A549 (cell line): Measurements from ENCODE around the gene ABCG4. TPM values are rescaled to one million over a fixed set of nuclear protein-coding genes. Genes with fewer than 3 reads are reported as not detected.

Experiments
- ATAC-seq, 2 experiments: fragments of 200-7000 bp in 1 of 2; fragments of >200 bp in 1 of 2; cut with Nextera tagmentation in 1 of 2; cut with Tn5 transposase in 1 of 2; 3 replicates each; pipeline versions ENCODE4 v1.8.0 to v1.9.1; 2018 to 2020; ENCODE audit warnings: mild to moderate bottlenecking in 1 of 2, moderate library complexity in 1 of 2
- CTCF ChIA-PET: fragments of 300-600 bp; sonication (Branson Sonifier 250); formaldehyde crosslinking; extraction: SDS; loops from one replicate; lab custom pipeline; 2021; ENCODE audit warnings: antibody characterized with exemption, inconsistent platforms; lab: Yijun Ruan, JAX
- POLR2A ChIA-PET: fragments of 350-600 bp; formaldehyde crosslinking; extraction: SDS; loops from one replicate; lab custom pipeline; 2021; ENCODE audit warnings: antibody characterized with exemption, inconsistent platforms; lab: Yijun Ruan, JAX
- DNase-seq, 2 experiments: peaks; one replicate each; pipeline versions ENCODE4 v3.0.0 to v3.0.0-alpha.2; 2011 to 2016; ENCODE audit warnings: low read depth in 1 of 2, low spot score in 1 of 2
- FAIRE-seq: peaks from 2 replicates; lab custom pipeline; 2011; peaks lifted over from hg19 to GRCh38; lab: Jason Lieb, UNC
- H3K27ac ChIP-seq, 2 experiments: fragments of >200 bp; sonication (Bioruptor Twin); formaldehyde crosslinking; 3 replicates each; pipeline ENCODE4 v1.5.1; 2016 to 2017
- H3K4me1 ChIP-seq: fragments of >200 bp; sonication (Bioruptor Twin); formaldehyde crosslinking; 3 replicates; pipeline ENCODE4 v1.6.1; 2016
- H3K4me2 ChIP-seq: fragments of >200 bp; sonication (Bioruptor Twin); formaldehyde crosslinking; 3 replicates; pipeline ENCODE4 v1.6.1; 2016
- H3K4me3 ChIP-seq: fragments of >200 bp; sonication (Bioruptor Twin); formaldehyde crosslinking; 3 replicates; pipeline ENCODE4 v1.5.1; 2016
- H3K9me3 ChIP-seq: fragments of >200 bp; sonication (Bioruptor Twin); formaldehyde crosslinking; 3 replicates; pipeline ENCODE4 v1.6.1; 2016
- CHD4 ChIP-seq: fragments of 200-600 bp; sonication (generic); IDR thresholded peaks from 2 replicates; pipeline ENCODE4 v1.6.1; 2016; ENCODE audit warnings: antibody characterized with exemption, mild to moderate bottlenecking, borderline replicate concordance
- EP300 ChIP-seq, 2 experiments: fragments of >200 bp; sonication (Bioruptor Twin); formaldehyde crosslinking; IDR thresholded peaks; 2 replicates in 1 of 2; 3 replicates in 1 of 2; pipeline ENCODE4 v1.6.1; 2016 to 2017
- ESRRA ChIP-seq: fragments of 150-350 bp; IDR thresholded peaks from 2 replicates; pipeline ENCODE4 v1.6.1; 2014; ENCODE audit warnings: mild to moderate bottlenecking, low read length, borderline replicate concordance
- FOSL2 ChIP-seq, 2 experiments: fragments of 450-650 bp in 1 of 2; fragments of >200 bp in 1 of 2; sonication (Bioruptor Twin) in 1 of 2; formaldehyde crosslinking; IDR thresholded peaks; 2 replicates each; pipeline versions ENCODE4 v1.5.0 to v1.6.1; 2016 to 2020; ENCODE audit warnings: mild to moderate bottlenecking in 1 of 2, moderate library complexity in 1 of 2
- HDAC2 ChIP-seq: fragments of 200-600 bp; sonication (generic); IDR thresholded peaks from 2 replicates; pipeline ENCODE4 v1.6.1; 2016
- KDM1A ChIP-seq: fragments of 200-600 bp; sonication (generic); IDR thresholded peaks from 2 replicates; pipeline ENCODE4 v1.6.1; 2016; ENCODE audit warnings: low read depth, mild to moderate bottlenecking
- NPAS2 ChIP-seq: fragments of 250-450 bp; sonication (Bioruptor Pico); IDR thresholded peaks from 2 replicates; pipeline ENCODE4 v1.8.0; 2022; ENCODE audit warnings: mild to moderate bottlenecking, moderate library complexity, borderline replicate concordance
- TFCP2L1 ChIP-seq: fragments of 250-450 bp; sonication (Bioruptor Pico); IDR thresholded peaks from 2 replicates; pipeline ENCODE4 v1.5.0; 2021; ENCODE audit warnings: mild to moderate bottlenecking
- TP53 ChIP-seq: fragments of 250-450 bp; sonication (Bioruptor Pico); IDR thresholded peaks from 2 replicates; pipeline ENCODE4 v1.5.0; 2021; ENCODE audit warnings: mild to moderate bottlenecking, moderate library complexity
- ZC3H11A ChIP-seq: fragments of 450-650 bp; IDR thresholded peaks from 2 replicates; pipeline ENCODE4 v1.6.1; 2014; ENCODE audit warnings: antibody characterized with exemption, mild to moderate bottlenecking
- WGBS: methylation state at CpG from one replicate; pipeline ENCODE4 v1.1.6; 2017; ENCODE audit errors: missing lambda C conversion rate; 5-methylcytosine and 5-hydroxymethylcytosine counted together
- polyA plus RNA-seq, 4 experiments: library from polyadenylated mRNA; depleted of rRNA in 3 of 4; stranded (reverse); fragments of >200 nt; fragmentation: RNase III in 1 of 4; extraction: RNeasy Plus Mini Kit Qiagen cat#74134 plus additional on column Dnase treatment in 1 of 4; gene quantifications; 2 replicates in 3 of 4; 3 replicates in 1 of 4; pipeline ENCODE4 v1.2.3, GENCODE V29; 2011 to 2017
- TF ChIP-seq, protein P1 (sequence below): fragments of >200 bp; sonication (Bioruptor Twin); formaldehyde crosslinking; IDR thresholded peaks from 3 replicates; pipeline ENCODE4 v1.5.1; 2016
- TF ChIP-seq, protein P2 (sequence below): IDR thresholded peaks from 2 replicates; pipeline ENCODE4 v1.6.1; 2012
- TF ChIP-seq, protein P3 (sequence below): fragments of >200 bp; sonication (Bioruptor Twin); formaldehyde crosslinking; IDR thresholded peaks from 3 replicates; pipeline ENCODE4 v1.6.1; 2016

The ABCG4 gene
- polyA plus RNA-seq, 2 of the 4 experiments (the other 2 are of a cell fraction): 0.10 to 0.44 TPM

DNA sequence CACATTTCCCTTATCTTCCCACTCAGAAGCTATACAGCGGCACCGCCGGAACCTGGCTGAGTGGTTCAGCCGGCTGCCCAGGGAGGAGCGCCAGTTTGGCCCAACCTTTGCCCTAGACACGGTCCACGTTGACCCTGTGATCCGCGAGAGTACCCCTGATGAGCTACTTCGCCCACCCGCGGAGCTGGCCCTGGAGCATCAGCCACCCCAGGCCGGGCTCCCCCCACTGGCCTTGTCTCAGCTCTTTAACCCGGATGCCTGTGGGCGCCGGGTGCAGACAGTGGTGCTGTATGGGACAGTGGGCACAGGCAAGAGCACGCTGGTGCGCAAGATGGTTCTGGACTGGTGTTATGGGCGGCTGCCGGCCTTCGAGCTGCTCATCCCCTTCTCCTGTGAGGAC, 24.6 kb downstream of the ABCG4 start:
- Histone ChIP-seq H3K4me2 (no peak overlapping the region), H3K4me1 (no peaks in the 10 kb centered on the region; the same call in 2 of the 3 replicates), H3K4me3 (no peak overlapping the region), H3K27ac (no peak overlapping the region), H3K9me3 (no peaks in the 10 kb centered on the region)
- TF ChIP-seq, protein P1, sequence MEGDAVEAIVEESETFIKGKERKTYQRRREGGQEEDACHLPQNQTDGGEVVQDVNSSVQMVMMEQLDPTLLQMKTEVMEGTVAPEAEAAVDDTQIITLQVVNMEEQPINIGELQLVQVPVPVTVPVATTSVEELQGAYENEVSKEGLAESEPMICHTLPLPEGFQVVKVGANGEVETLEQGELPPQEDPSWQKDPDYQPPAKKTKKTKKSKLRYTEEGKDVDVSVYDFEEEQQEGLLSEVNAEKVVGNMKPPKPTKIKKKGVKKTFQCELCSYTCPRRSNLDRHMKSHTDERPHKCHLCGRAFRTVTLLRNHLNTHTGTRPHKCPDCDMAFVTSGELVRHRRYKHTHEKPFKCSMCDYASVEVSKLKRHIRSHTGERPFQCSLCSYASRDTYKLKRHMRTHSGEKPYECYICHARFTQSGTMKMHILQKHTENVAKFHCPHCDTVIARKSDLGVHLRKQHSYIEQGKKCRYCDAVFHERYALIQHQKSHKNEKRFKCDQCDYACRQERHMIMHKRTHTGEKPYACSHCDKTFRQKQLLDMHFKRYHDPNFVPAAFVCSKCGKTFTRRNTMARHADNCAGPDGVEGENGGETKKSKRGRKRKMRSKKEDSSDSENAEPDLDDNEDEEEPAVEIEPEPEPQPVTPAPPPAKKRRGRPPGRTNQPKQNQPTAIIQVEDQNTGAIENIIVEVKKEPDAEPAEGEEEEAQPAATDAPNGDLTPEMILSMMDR: no peak
- TF ChIP-seq, protein P2, sequence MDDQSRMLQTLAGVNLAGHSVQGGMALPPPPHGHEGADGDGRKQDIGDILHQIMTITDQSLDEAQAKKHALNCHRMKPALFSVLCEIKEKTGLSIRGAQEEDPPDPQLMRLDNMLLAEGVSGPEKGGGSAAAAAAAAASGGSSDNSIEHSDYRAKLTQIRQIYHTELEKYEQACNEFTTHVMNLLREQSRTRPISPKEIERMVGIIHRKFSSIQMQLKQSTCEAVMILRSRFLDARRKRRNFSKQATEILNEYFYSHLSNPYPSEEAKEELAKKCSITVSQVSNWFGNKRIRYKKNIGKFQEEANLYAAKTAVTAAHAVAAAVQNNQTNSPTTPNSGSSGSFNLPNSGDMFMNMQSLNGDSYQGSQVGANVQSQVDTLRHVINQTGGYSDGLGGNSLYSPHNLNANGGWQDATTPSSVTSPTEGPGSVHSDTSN: no peak
- no peak for TF ChIP-seq ZC3H11A
- ATAC-seq (no peak), FAIRE-seq (no peak), DNase-seq (no peak)
- ChIA-PET POLR2A (no interaction called here), CTCF (interaction anchor here (1.1 to 2.1 kb wide), 2 partner anchors 23 to 149 kb away, joined by 3 to 7 read pairs; no protein-coding TSS in a partner anchor)
- WGBS: 100% methylated on average over 6 of the region's 21 CpGs

DNA sequence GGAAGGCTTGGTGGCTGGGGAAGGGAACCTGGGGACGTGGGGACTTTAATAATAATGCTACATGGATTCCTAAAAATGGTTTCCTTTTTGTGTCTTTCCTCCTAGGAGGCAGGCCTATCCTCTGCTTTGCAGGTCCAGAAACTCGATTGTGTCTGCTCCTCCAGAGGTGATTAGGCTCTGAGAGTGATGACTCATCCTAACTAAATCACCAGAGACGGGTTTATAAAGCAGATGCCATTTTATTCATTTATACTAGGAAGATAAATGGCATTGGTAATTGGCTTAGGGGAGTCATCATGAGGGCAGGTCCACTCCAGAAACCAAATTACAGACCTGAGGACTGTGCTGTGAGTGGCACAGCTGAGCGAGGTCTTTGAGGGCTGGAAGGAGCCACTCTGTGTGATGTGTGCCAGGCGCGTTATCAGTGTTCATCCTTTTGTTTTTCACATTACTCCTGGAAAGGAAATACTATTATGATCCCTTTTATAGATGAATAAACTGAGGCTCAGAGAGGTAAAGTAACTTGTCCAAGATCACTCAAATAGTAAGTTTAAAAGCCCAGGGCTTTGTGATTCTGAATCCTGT, 26.7 kb downstream of the ABCG4 start:
- no peak for DNase-seq
- Histone ChIP-seq H3K27ac (no peak overlapping the region), H3K4me1 (no peaks in the 10 kb centered on the region), H3K4me2 (no peak overlapping the region), H3K9me3 (no peaks in the 10 kb centered on the region), H3K4me3 (no peak overlapping the region)
- POLR2A ChIA-PET: interaction anchor here (0.5 to 0.7 kb wide), 2 partner anchors 9 to 11 kb away, joined by 3 to 7 read pairs; no protein-coding TSS in a partner anchor
- TF ChIP-seq NPAS2 (CRISPR knock-in tag): no peak
- no peak for TF ChIP-seq FOSL2 (IDR thresholded peaks at IDR 0.05)
- peak; percentile 70 for TF ChIP-seq FOSL2 (CRISPR knock-in tag; IDR thresholded peaks at IDR 0.05)
- CTCF ChIA-PET: interaction anchor here (0.9 to 1.8 kb wide), 2 partner anchors 10 to 21 kb away, joined by 3 to 6 read pairs; no protein-coding TSS in a partner anchor
- no peak for ATAC-seq
- 62% methylated on average over 6 of the region's 6 CpGs for WGBS
- FAIRE-seq: no peak

DNA sequence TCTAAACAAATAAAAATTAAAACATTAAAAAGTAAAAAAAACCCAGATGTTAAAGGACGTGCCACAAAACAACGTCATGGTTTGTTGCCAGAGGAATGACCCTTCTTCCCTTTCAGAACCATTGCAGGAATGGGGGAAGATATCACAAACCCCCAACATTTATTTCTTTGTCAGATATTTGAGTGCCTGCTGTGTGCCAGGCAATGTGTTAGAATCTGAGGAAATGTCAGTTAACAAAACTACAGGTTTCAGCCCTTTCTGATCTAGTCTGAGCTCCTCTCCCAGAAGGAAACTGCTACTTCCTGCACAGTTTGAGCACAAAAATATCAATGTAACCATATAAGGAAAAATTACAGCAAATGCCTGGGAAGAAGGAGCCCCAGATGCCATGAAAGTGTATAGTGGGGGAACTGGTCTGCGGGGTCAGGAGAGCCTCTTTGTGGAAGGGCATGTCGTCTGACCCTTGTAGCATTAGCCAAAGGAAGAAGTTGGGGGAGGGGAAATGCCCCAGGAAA, 29.4 kb downstream of the ABCG4 start:
- FAIRE-seq (no peak), DNase-seq (no peak), ATAC-seq (no peak)
- no peaks in the 10 kb centered on the region for H3K9me3 ChIP-seq
- 80% methylated on average over 4 of the region's 4 CpGs for WGBS
- ChIA-PET POLR2A (no interaction called here), CTCF (interaction anchor here (1.4 to 2.2 kb wide), 2 partner anchors 9 to 18 kb away, joined by 7 to 8 read pairs; no protein-coding TSS in a partner anchor)
- H3K27ac ChIP-seq: no peak overlapping the region
- no peak overlapping the region for H3K4me3 ChIP-seq
- H3K4me2 ChIP-seq: no peak overlapping the region
- TF ChIP-seq ESRRA (no peak), HDAC2 (no peak), KDM1A (no peak)
- no peaks in the 10 kb centered on the region for H3K4me1 ChIP-seq

DNA sequence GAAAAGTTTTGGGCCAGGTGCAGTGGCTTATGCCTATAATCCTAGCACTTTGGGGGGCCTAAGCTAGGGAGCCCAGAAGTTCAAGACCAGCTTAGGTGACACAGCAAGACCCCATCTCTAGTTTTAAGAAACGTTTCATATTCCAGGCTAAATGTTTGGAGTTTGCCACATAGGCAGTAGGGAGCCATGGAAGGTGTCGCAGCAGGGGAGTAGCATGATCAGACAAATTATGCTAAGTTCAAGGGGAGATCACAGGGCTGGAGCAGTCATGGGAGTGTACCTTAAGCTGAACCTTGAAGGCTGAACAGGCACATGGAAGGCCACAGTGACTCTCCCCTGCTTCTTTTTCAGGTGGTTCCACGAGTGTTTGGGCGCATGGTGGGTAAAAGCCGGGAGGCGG, 30.5 kb downstream of the ABCG4 start:
- Histone ChIP-seq H3K9me3 (no peaks in the 10 kb centered on the region), H3K27ac (no peak overlapping the region), H3K4me3 (no peak overlapping the region), H3K4me1 (no peaks in the 10 kb centered on the region), H3K4me2 (no peak overlapping the region)
- ATAC-seq (no peak), DNase-seq (no peak), FAIRE-seq (no peak)
- ChIA-PET POLR2A (no interaction called here), CTCF (interaction anchor here (0.8 to 2.2 kb wide), 2 partner anchors 10 to 17 kb away, joined by 4 to 7 read pairs; no protein-coding TSS in a partner anchor)
- 88% methylated on average over 6 of the region's 6 CpGs for WGBS
- TF ChIP-seq, protein P3, sequence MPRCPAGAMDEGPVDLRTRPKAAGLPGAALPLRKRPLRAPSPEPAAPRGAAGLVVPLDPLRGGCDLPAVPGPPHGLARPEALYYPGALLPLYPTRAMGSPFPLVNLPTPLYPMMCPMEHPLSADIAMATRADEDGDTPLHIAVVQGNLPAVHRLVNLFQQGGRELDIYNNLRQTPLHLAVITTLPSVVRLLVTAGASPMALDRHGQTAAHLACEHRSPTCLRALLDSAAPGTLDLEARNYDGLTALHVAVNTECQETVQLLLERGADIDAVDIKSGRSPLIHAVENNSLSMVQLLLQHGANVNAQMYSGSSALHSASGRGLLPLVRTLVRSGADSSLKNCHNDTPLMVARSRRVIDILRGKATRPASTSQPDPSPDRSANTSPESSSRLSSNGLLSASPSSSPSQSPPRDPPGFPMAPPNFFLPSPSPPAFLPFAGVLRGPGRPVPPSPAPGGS: no peak
- TF ChIP-seq EP300 (IDR thresholded peaks at IDR 0.05) (no peak), TFCP2L1 (CRISPR knock-in tag) (no peak), CHD4 (no peak), TP53 (no peak)
